Coronary artery (tissue), 2 donors: Measurements from ENCODE around the gene E2F3.

ENCODE experiments used
- DNase-seq: peaks from one replicate; pipeline ENCODE4 v3.0.0-alpha.2; 2017; ENCODE audit warnings: low spot score
- H3K27ac ChIP-seq, 2 donors: fragments of 200-600 bp; sonication (generic); one replicate each; pipeline ENCODE4 v1.5.1; 2016 to 2019
- H3K4me3 ChIP-seq: fragments of 200-600 bp; sonication (generic); 2 replicates; pipeline ENCODE4 v1.5.1; 2016; ENCODE audit warnings: mild to moderate bottlenecking, moderate library complexity
- TF ChIP-seq, protein P1 (sequence below): fragments of 200-600 bp; sonication (generic); IDR thresholded peaks from one replicate; pipeline ENCODE4 v1.5.1; 2019; ENCODE audit warnings: antibody characterized with exemption

E2F3 gene

DNA sequence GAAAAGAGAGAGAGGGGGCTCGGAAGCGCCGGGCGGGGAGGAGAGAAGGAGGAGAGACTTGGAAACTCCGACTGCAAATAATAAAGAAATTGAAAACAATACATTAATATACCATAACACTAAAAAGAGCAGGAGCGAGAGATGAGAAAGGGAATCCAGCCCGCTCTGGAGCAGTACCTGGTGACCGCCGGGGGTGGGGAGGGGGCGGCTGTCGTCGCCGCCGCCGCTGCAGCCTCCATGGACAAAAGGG, 338 bp downstream of the E2F3 start:
- peak overlapping the region; percentile 95 to 97 for H3K27ac ChIP-seq
- H3K4me3 ChIP-seq: peak overlapping the region; percentile 93
- no peak for DNase-seq
- TF ChIP-seq, protein P1, sequence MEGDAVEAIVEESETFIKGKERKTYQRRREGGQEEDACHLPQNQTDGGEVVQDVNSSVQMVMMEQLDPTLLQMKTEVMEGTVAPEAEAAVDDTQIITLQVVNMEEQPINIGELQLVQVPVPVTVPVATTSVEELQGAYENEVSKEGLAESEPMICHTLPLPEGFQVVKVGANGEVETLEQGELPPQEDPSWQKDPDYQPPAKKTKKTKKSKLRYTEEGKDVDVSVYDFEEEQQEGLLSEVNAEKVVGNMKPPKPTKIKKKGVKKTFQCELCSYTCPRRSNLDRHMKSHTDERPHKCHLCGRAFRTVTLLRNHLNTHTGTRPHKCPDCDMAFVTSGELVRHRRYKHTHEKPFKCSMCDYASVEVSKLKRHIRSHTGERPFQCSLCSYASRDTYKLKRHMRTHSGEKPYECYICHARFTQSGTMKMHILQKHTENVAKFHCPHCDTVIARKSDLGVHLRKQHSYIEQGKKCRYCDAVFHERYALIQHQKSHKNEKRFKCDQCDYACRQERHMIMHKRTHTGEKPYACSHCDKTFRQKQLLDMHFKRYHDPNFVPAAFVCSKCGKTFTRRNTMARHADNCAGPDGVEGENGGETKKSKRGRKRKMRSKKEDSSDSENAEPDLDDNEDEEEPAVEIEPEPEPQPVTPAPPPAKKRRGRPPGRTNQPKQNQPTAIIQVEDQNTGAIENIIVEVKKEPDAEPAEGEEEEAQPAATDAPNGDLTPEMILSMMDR: no peak

DNA sequence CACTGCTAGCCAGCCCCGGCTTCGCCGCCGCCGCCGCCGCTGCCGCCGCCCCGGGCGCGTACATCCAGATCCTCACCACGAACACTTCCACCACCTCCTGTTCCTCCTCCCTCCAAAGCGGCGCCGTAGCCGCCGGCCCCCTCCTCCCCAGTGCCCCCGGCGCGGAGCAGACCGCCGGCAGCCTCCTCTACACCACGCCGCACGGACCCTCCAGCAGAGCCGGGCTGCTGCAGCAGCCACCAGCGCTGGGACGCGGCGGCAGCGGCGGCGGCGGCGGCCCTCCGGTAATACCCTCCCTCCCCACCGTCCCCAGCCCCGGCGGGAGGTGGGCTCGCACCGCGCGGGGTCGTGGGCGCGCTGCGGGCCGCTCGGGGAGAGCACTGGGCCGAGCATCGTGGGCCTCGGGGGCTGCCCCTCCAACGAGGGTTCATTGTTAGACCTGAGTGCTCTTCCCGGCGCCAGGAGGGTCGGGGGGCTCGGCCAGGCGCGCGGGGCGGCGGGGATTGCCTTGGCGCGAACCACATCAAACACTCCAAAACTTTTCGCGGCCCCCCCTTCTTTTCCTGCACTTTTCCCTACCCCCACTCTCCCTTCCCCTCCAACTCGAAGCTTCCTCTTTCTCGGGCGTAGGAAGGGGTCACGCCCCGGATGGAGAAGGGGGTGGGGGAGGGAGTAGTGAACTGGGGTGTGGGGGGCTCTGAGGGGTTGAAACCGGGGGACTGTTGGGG, 827 bp downstream of the E2F3 start:
- Histone ChIP-seq H3K27ac (peak overlapping the region; percentile 95 to 97), H3K4me3 (peak overlapping the region; percentile 93)
- peak; percentile 77 for DNase-seq
- TF ChIP-seq, protein P1: no peak

DNA sequence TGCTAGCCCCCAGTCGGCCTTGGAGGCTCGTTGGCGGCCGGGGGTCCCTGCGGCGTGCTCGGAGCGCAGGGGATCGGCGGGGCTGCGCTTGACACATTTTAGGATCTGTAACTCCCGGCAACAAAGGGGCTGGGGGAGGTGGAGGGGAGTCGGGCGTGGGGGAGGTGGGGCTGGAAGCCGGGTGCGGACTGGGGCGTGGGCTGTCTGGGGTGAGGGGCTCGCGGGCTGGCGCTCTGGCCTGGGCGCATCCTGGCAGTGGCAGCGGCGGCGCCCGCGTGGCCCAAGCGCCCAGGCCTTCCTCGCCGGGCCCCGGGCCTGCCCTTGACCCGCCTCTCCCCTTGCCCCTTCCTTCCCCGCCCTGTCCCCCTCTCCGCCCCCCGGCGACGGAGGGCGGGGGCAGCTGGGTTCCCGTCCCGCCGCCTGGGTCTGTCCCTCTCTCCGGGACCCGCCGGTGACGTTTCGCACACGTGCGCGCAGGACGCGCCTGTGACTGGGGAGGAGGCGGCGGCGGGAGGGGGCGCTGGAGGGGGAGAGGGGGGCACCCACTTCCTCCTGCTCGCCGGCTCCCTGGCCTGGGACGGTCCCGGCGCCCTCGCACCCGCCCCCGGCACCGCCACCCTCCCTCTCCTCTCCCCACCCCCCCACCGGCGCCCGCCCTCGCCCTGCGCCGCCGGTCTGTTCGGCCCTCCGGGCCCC, 1.5 kb downstream of the E2F3 start:
- peak; percentile 92 for DNase-seq
- TF ChIP-seq, protein P1: no peak

DNA sequence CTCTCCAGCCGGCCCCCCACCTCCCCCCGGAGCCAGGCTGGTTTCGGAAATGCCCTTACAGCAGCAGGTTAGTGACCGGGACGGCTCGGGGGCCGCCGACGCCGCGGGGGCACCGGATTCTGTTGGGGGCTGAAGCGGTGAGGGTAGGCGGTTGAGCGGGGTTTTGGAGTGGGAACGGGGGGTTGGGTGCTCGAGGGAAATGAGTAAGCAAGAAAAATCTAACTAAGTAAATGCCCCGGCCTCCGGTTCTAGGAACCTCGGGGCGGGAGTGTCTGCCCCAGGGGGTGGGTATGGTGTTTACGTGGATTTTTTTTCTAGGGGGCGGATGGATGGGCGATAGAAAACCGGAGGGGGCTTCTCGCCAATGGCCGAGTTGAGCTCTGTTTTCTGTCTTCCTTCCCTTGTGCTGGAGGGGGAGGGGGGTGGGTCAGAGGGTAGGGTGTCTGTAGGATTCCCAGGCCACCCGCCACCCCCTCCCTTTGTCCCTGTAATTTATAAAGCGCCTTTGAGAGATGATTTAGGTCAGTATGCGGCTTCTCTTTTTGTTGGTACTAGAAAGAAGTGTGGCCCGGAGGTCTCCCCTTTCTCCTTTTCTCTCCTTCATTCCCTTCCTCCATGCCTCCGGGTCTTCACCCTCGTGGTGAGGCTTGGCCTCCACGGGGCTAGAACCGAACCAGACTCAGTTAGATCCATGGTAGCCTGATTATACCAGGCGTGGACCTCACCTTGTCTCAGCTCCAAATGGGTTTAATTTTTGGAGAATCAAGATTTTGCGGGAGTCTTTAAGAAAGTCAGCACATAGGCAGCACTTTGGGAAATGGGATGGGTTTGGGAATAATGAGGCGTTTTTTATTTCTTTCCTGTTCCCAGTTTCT, 2.3 kb downstream of the E2F3 start:
- DNase-seq: no peak
- TF ChIP-seq, protein P1: no peak
- peak overlapping the region; percentile 95 to 97 for H3K27ac ChIP-seq
- H3K4me3 ChIP-seq: peak overlapping the region; percentile 93

More for the DNA sequence above, 1.5 kb downstream of the E2F3 start:
- Histone ChIP-seq H3K4me3 (peak overlapping the region; percentile 93), H3K27ac (peak overlapping the region; percentile 95 to 97)

DNA sequence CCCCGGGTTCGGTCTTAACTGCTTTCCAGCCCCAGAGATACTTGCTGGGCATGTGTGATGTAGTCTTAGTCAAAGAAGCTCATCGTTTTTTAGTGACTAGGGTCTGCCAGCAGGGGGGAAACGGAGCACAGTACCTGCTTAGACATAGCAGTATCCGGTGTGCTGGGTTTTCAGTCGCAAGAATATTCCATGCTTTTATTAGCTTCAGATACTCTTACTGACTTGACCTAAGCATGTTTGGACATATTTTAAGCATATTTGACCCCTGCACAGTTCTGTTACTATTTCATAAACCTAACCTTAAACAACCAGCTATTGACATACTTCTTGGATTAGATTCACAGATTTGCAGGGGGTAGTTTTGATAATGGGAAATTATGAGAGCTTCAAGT, 3.0 kb downstream of the E2F3 start:
- DNase-seq: no peak
- Histone ChIP-seq H3K4me3 (peak overlapping the region; percentile 93), H3K27ac (peak overlapping the region; percentile 95 to 97)
- TF ChIP-seq, protein P1: no peak

DNA sequence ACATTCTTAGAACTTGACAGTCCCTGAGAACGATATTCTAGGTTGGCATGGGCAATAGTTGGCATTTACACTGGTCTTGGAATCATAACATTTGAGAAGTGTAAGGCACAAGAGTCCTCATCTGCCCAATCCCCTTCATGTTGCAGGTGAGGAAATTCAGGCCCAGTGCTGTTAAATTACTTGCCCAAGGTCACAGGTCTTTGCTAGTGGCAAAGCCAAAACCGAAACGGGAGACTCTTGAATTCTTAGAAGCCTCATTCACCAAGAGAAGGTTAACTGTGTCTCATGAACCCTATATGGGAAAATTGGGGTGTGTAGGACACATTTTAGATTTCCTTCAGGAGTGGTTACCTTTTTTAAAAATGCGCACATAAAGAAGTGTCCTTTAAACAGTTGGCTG, 7.2 kb downstream of the E2F3 start:
- TF ChIP-seq, protein P1: no peak
- Histone ChIP-seq H3K4me3 (no peak overlapping the region), H3K27ac (peak overlapping the region; percentile 56 to 58)
- DNase-seq: no peak
